ENCODE measurements around the gene MUC2.

Gene MUC2

GRCh38 chr11:1074244-1075221, at the start of gene MUC2:
MUC2 (plus strand) TSS chr11:1074874.
- no peak within 1 kb of the TSS for H3K4me3 ChIP-seq (ENCODE audit: low read depth, low read length)

DNA sequence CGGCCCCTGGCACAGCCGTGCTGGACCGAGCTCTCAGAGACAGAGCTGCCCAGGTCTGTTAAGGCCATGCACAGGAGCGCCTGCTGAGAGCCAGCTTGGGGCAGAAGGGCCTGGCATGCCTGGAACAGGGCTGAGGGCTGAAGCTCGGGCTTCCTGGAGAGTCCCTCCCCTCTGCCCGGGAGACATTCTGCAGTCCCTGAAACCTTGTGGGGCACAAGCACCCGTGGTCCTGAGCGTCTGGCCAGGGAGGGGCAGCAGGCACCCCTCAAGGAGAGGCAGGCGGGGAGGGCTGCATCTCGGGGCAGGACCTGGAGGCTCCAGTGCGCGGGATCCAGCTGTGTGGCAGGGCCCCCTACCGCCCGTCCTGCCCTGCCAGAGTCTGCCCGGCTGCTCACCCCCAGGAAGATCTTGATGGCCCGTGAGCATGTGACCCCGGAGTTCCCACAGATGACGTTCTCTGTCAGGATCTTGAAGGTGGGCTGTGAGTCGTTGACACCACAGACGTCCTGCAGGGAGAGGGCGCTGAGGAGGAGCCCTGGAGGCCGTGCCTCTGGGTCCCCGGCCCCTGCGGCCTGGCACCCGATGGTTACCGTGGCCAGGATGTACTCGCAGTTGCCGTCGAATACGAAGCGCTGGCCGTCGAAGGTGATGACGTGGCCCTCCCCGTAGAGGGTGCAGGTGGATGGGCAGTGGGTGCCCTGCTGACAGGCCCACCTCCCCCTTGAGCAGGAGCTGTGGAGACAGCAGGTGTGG, 49.1 kb upstream of the MUC2 start:
- no peak overlapping the region for H3K4me3 ChIP-seq (ENCODE audit: low read depth, low read length)

- no peak overlapping the region for H3K4me3 ChIP-seq (ENCODE audit: low read depth, low read length)
Observed at GRCh38 chr11:1026163-1026450, 48.6 kb upstream of the MUC2 start.

- H3K4me3 ChIP-seq (ENCODE audit: low read depth, low read length): no peak overlapping the region
Observed at GRCh38 chr11:1026641-1027482, 47.8 kb upstream of the MUC2 start.

- H3K4me3 ChIP-seq (ENCODE audit: low read depth, low read length): no peak overlapping the region
Observed at GRCh38 chr11:1027483-1028290, 47.0 kb upstream of the MUC2 start.

DNA sequence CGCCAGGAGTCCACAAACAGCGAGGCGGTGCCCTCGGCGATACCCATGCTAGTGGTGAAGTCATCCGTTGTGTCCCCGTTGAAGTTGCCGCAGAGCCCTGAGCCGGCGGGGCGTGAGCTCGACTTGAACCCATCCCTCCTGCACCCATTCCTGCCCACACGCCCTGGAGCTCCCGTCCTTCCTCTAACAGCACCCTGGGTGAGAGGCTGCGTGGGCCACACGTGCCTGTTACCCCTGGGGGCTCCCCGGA, 46.5 kb upstream of the MUC2 start:
- no peak overlapping the region for H3K4me3 ChIP-seq (ENCODE audit: low read depth, low read length)

- no peak overlapping the region for H3K4me3 ChIP-seq (ENCODE audit: low read depth, low read length)
Observed at GRCh38 chr11:1028616-1029015, 46.1 kb upstream of the MUC2 start.

GRCh38 chr11:1029051-1029450, 45.6 kb upstream of the MUC2 start:
- H3K4me3 ChIP-seq (ENCODE audit: low read depth, low read length): no peak overlapping the region

DNA sequence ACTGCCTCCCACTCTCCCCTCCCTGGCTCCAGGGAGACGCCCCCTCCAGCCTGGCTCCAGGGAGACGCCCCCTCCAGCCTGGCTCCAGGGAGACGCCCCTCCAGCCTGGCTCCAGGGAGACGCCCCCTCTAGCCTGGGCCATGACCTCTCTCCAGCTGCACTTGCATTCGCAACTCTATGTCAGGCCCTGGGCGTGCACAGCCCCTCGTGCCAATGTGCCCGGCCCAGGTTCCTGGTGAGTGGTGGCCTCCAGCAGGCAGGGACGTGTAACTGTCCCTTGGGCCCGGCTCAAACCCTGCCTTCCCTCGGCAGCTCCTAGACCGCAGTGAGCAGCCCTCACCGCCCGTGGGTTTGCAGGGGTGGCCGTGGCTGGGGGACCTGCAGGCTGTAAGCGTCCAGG, 45.0 kb upstream of the MUC2 start:
- H3K4me3 ChIP-seq (ENCODE audit: low read depth, low read length): no peak overlapping the region

DNA sequence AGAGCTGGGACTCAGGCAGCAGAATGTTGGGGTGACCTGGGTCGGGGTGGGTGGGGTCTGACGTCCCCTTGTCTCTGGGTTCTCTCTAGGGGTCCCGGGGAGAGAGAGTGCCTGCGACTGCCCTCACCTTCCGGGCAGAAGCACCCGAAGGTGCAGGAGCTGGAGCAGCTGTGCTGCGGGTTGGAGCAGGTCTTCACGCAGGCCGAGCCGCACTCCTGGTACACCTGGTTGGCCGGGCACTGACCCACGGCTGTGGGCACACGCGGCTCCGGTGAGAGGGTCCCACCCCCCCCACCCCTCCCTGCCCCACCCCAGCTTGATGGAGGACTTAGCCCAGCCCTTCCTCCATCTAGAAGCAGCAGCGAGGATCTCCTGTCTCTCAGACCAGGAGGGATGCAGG, 44.6 kb upstream of the MUC2 start:
- H3K4me3 ChIP-seq (ENCODE audit: low read depth, low read length): no peak overlapping the region

DNA sequence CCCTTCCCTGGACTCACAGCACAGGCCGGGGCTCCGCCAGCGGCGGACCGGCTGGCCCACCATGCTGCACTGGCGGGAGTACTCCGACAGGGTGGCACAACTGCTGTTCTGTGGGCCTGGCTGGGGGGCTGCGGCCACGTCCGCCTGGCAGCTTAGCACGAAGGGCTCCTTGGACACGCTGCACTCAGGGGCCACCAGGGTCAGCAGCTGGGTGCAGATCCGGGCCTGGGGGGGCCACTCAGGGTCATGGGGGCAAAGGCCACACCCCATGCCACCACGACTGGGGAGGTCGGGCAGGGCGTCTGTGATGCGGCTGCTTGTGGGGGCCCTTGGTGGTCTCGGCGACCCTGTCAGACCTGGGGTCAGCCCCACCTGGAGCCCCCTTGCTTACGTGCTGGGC, 44.1 kb upstream of the MUC2 start:
- H3K4me3 ChIP-seq (ENCODE audit: low read depth, low read length): no peak overlapping the region

- no peak overlapping the region for H3K4me3 ChIP-seq (ENCODE audit: low read depth, low read length)
Observed at GRCh38 chr11:1031121-1031899, 43.4 kb upstream of the MUC2 start.

- H3K4me3 ChIP-seq (ENCODE audit: low read depth, low read length): no peak overlapping the region
Observed at GRCh38 chr11:1032310-1032891, 42.3 kb upstream of the MUC2 start.

- no peak overlapping the region for H3K4me3 ChIP-seq (ENCODE audit: low read depth, low read length)
Observed at GRCh38 chr11:1033016-1033798, 41.5 kb upstream of the MUC2 start.

GRCh38 chr11:1034001-1034400, 40.7 kb upstream of the MUC2 start:
- H3K4me3 ChIP-seq (ENCODE audit: low read depth, low read length): no peak overlapping the region

DNA sequence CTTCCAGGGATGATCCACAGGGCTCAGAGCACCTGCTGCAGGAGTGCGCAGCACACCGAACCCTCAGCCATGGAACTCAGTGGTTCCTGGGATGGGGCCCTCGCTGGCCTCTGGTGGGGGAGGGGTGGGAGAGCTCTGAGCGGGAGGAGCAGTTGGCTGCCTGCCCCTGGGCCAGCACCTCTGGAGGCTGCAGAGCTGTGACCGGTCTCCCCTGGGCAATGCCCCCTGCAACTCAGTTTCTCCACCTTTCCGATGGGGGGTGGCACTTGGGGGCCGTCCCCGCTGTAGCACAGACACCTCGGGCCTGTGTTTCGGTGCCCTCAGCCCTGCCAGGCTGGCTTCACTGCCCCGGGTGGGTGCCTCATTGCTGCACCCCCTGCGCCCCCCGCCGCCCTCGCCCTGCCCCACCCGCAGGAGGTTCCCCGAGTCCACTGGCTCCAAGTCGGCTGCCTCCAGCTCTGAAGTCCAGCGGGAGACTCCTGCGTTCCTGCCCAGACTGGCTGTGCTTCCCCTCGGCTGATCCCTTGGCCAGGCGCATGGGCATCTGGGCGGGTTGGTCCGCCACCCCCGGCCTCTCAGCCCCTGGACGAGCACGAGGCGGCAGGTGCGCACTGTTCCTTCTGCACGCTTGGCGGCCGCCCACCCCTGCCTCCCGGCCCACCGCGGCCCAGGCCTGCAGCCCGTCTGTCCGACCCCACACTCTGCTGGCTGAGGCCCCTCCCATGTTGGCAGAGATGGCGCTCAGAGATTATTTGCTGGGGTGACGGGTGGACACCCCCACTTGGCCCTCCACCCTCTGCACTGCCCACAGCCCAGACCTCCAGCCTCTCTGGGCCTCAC, 40.0 kb upstream of the MUC2 start:
- H3K4me3 ChIP-seq (ENCODE audit: low read depth, low read length): no peak overlapping the region

GRCh38 chr11:1035577-1036283, 38.9 kb upstream of the MUC2 start:
- H3K4me3 ChIP-seq (ENCODE audit: low read depth, low read length): no peak overlapping the region
